Lower lobe of right lung (tissue), 2 donors: ENCODE measurements around the gene BSPH1. TPM values are rescaled to one million over a fixed set of nuclear protein-coding genes. Genes with fewer than 3 reads are reported as not detected.

Source experiments
- ATAC-seq, 2 donors: fragments of 200-7000 bp; cut with Tn5 transposase; one replicate each; pipeline ENCODE4 v1.9.1; 2020 to 2022; ENCODE audit warnings: mild to moderate bottlenecking in 2 of 2, moderate library complexity in 2 of 2
- DNase-seq: peaks from one replicate; pipeline ENCODE4 v3.0.0-alpha.2; 2020
- H3K27ac ChIP-seq: fragments of 200-600 bp; one replicate; pipeline ENCODE4 v1.8.0; 2022
- H3K27me3 ChIP-seq: fragments of 200-600 bp; one replicate; pipeline ENCODE4 v1.8.0; 2022; ENCODE audit warnings: low read depth
- H3K36me3 ChIP-seq: fragments of 200-600 bp; one replicate; pipeline ENCODE4 v1.8.0; 2022; ENCODE audit warnings: mild to moderate bottlenecking
- H3K4me1 ChIP-seq: fragments of 200-600 bp; one replicate; pipeline ENCODE4 v1.8.0; 2022
- H3K4me3 ChIP-seq: fragments of 200-600 bp; one replicate; pipeline ENCODE4 v1.8.0; 2022; ENCODE audit warnings: mild to moderate bottlenecking
- H3K9me3 ChIP-seq: fragments of 200-600 bp; one replicate; pipeline ENCODE4 v1.8.0; 2022
- CTCF ChIP-seq: fragments of 200-600 bp; IDR thresholded peaks from one replicate; pipeline ENCODE4 v1.8.0; 2022; ENCODE audit warnings: antibody characterized with exemption, mild to moderate bottlenecking
- intact Hi-C: fragments of 100-400 bp; cut with DNase I; formaldehyde crosslinking; loops from one replicate; pipeline ENCODE4 v1.11.0; 2022
- total RNA-seq: library from RNA; stranded (reverse); fragmentation: NEBNext Ultra II Directional; extraction: Animal tissue kit (Norgen Biotek cat#: 25700); gene quantifications from one replicate; pipeline ENCODE4 v1.2.1, GENCODE V29; 2021
- donor health status: DM: no; HTN: yes; CAD: no; lungs with severe emphysema.

Gene BSPH1
- total RNA-seq, 1 donor from 2014 or later: not detected

GRCh38 chr19:48023518-48023917 is 31.5 kb upstream of the BSPH1 start:
- no peaks in the 10 kb centered on the region for H3K4me1 ChIP-seq
- intact Hi-C loops: no loop called here
- no peaks in the 10 kb centered on the region for H3K27me3 ChIP-seq
- no peak overlapping the region for H3K27ac ChIP-seq
- ATAC-seq (no peak), DNase-seq (no peak)
- H3K4me3 ChIP-seq: no peak overlapping the region
- no peaks in the 10 kb centered on the region for H3K9me3 ChIP-seq
- no peaks in the 10 kb centered on the region for H3K36me3 ChIP-seq
- no peak for TF ChIP-seq CTCF

- Histone ChIP-seq H3K36me3 (no peaks in the 10 kb centered on the region), H3K4me3 (no peak overlapping the region), H3K9me3 (no peaks in the 10 kb centered on the region), H3K27me3 (no peaks in the 10 kb centered on the region), H3K27ac (no peak overlapping the region), H3K4me1 (no peaks in the 10 kb centered on the region)
- no peak for TF ChIP-seq CTCF
- DNase-seq (no peak), ATAC-seq (no peak)
- intact Hi-C loops: no loop called here
Measured at GRCh38 chr19:48023011-48023410, 31.0 kb upstream of the BSPH1 start.

GRCh38 chr19:48020686-48021085 is 28.7 kb upstream of the BSPH1 start:
- H3K4me3 ChIP-seq: no peak overlapping the region
- no peak overlapping the region for H3K27ac ChIP-seq
- peaks cover 6% of the 10 kb centered on the region for H3K27me3 ChIP-seq
- ATAC-seq (no peak), DNase-seq (no peak)
- TF ChIP-seq CTCF: no peak
- no peaks in the 10 kb centered on the region for H3K36me3 ChIP-seq
- intact Hi-C loops: no loop called here
- no peaks in the 10 kb centered on the region for H3K9me3 ChIP-seq
- no peaks in the 10 kb centered on the region for H3K4me1 ChIP-seq

GRCh38 chr19:48010932-48011758 is 19.2 kb upstream of the BSPH1 start:
- peaks cover 14% of the 10 kb centered on the region for H3K27me3 ChIP-seq
- H3K4me1 ChIP-seq: no peaks in the 10 kb centered on the region
- intact Hi-C loops: no loop called here
- no peak overlapping the region for H3K27ac ChIP-seq
- H3K4me3 ChIP-seq: no peak overlapping the region
- no peak for TF ChIP-seq CTCF
- H3K36me3 ChIP-seq: no peaks in the 10 kb centered on the region
- DNase-seq (no peak), ATAC-seq (no peak)
- H3K9me3 ChIP-seq: no peaks in the 10 kb centered on the region

DNA sequence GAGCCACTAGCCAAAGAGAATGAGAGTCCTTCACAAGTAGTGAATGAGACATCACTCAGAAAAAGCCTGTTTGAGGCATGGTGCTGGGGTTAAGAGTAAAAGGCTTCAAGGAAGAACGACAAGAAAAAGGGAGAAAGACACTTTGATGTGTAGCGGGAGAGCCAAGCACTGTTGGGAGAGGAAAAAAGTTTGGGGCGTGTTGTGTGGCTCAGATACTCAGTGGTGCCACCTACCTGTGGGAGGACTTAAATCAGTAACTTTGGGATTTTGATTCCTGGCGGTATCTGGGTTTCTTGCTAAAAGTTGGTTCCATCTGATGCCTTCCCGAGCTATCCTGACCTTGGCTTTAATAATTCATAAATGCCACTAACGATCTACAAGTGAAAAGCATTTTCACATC is 14.8 kb upstream of the BSPH1 start:
- Histone ChIP-seq H3K27me3 (peaks cover 26% of the 10 kb centered on the region), H3K27ac (no peak overlapping the region), H3K36me3 (no peaks in the 10 kb centered on the region), H3K4me3 (no peak overlapping the region), H3K9me3 (no peaks in the 10 kb centered on the region), H3K4me1 (no peaks in the 10 kb centered on the region)
- DNase-seq (no peak), ATAC-seq (no peak)
- intact Hi-C loops: no loop called here
- no peak for TF ChIP-seq CTCF
